Measurements from ENCODE around the gene ANGPTL2. TPM values are rescaled to one million over a fixed set of nuclear protein-coding genes. Genes with fewer than 3 reads are reported as not detected.
A peak's percentile ranks its signal among the peaks of the same experiment; 100 is the strongest.

Gene ANGPTL2
- total RNA-seq, 1 donor from 2014 or later, result 2.1 TPM

GRCh38 chr9:127074561-127075548 lies 47.6 kb downstream of the ANGPTL2 start:
- ATAC-seq, result peak; percentile 62

DNA sequence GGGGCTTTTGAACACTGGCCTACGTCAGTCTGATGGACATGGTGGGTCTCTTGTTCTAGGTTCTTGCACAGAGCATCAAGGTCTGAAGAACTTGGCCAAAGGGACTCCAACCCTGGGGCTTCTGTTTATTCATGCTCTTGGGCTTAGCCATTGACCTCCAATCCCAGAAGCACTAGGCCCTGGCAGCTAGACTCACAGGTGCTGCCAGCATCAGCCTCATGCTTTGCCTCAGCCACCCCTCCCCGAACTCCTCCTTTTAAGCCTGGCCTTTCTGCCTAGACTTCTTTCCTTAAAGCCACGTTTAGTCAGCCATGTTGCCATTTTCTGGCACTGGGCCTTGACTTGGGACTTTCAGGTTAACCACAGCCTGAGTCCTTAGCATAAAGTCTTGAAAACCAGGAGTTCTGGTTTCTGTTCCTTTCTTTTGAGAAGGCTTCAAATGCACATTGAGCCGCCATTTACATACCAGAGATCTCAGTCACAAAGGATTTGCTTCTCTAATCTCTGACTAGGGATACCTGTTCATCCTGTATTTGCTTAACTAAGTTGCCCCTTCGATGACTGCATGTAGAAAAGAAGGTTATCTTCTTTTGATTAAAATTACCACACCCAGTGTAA lies 54.7 kb downstream of the ANGPTL2 start:
- ATAC-seq, result peak; percentile 95

DNA sequence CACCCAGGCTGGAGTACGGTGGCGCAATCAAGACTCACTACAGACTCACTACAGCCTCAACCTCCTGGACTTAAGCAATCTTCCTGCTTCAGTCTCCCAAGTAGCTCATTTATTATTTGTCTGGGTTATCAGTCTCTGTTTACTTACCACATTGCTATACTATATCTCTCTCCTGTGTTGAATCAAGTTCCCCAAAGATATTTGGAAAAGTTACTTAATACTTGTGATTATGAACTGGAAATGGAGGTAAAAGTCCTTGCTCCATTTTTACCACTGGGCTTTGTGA lies 55.6 kb downstream of the ANGPTL2 start:
- no peak for ATAC-seq

GRCh38 chr9:127066060-127066850 lies 56.2 kb downstream of the ANGPTL2 start:
- ATAC-seq, result no peak

GRCh38 chr9:127065592-127065991 lies 56.8 kb downstream of the ANGPTL2 start:
- ATAC-seq, result no peak

DNA sequence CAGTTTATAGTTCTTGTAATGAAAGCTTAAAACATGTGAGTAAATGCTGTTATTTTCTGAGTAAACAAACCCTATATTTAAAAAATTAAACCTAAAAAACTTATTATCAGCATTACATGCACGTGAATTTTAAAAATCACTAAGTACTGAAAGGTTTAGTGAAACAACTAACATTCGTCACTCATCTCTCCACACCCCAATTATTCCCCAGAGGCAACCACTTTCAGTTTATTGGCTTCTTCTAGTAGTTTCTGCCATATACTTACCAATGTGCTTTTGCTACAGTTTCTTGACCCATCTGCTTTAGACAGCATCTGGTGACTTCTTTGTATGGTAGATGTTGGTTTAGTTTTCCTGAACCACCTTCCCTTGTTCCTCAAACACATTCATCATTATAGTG lies 58.1 kb downstream of the ANGPTL2 start:
- ATAC-seq, result no peak

DNA sequence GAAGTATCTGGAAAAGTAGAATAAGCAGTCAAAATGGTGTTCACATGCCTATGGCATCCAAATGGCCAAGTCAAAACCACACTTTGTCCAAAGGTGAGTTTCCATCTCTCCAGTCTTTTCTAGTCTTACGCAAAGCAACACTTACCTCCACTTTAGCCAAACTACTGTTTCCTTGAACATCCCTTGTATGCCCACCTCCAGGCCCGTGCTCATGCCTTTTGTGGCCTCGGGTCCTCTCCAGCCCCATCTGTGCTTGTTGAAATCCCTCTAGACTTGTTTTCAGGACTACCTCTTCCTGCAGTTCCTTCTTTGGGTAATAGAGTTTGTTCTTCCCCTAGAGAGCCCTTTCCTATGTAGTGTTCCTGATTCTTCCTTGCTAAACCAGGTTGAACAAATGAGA lies 61.0 kb downstream of the ANGPTL2 start:
- no peak for ATAC-seq

DNA sequence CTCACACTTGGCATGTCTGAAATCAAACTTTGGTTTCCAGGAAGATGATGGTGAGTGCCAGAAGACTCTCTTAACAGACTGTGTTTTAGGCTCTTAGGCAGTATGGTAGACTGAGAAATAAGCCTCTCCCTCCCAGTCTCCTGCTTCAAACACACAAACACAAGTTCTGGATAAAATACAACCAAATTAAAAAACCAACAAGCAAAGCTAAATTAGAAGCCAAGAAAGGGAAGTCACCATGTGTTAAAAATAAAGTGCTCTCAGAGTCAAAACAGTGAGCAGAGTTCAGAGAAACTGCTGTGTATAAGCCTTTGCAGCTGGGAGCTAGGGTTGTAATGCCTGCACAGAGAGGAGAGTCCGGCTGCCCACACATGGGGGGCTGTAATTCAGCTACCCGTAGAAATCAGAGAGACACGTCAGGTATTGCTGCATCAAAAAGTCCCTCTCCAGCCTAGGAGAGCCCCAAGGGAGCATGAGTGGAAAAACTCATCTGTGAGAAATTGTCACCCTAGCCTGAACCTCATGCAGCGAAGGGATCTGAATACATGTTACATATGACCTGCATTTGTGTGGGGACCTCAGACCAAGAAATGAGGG lies 62.6 kb downstream of the ANGPTL2 start:
- no peak for ATAC-seq

GRCh38 chr9:127059030-127059429 lies 63.4 kb downstream of the ANGPTL2 start:
- no peak for ATAC-seq

DNA sequence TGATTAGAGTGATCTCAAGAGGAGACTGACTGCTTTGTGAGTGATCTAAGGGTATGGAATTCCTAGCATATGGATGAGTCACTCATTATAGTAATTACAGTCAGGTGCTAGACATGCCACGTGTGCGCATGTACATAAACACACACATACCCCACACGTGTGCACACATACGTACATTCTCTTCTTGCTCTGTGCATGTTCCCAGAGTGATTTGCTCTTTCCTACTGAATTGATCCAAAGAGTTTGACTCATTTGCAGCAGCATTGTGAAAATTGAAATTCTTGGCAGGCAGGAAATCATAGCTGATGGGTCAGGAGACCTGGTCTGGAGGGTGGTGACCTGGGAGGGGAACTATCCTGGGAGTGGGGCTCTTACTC lies 63.8 kb downstream of the ANGPTL2 start:
- ATAC-seq, result peak; percentile 76

- no peak for ATAC-seq
Observed at GRCh38 chr9:127058011-127058644, 64.3 kb downstream of the ANGPTL2 start.

DNA sequence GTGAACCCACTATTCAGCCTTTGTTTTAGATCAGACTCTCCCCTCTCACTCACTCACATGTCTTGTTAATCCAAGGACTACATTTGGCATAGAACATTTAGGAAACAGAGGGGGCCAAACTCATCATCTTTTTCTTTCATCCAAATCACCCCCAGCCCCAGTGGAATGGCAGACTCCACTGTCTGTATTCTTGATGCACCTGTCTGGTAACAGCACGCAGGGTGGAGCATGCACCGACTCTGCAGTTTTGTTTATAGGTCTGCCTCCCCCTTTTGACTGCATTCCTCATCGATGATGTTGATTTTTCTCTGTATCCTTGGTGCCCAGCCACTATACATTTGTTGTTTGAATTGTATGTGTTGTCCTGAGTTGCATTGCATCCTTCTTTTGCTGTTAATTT lies 66.0 kb downstream of the ANGPTL2 start:
- ATAC-seq, result no peak

DNA sequence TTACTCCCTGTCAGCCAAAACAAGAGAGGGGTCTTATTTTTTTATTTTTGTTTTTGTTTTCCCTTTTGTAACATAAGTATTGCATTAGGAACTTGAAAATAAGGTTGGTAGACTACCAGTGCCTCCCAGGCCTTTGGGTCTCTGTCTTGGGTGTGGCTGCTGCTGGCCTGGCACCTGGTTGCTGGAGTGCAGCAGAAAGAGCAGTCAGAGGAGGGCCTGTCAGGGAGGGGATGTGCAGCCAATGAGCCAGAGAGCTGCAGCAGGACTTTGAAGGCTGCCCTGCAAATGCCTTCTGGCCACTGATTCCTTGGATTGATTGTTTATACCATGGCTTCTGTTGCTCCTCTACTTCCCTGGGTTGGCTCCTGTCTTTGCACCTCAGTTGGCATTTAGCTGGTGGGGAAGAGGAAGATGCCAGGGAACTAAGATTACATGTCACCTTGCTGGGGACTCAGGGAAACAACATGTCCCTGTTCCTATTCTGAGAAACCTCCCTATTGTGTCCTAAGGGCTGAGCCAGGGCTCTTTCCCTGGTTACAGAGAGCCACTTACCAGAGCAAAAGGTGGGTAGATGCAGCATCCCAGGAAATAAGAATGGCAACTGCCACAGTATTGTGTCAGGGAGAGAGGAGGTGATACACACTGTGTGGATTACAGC lies 66.6 kb downstream of the ANGPTL2 start:
- no peak for ATAC-seq

DNA sequence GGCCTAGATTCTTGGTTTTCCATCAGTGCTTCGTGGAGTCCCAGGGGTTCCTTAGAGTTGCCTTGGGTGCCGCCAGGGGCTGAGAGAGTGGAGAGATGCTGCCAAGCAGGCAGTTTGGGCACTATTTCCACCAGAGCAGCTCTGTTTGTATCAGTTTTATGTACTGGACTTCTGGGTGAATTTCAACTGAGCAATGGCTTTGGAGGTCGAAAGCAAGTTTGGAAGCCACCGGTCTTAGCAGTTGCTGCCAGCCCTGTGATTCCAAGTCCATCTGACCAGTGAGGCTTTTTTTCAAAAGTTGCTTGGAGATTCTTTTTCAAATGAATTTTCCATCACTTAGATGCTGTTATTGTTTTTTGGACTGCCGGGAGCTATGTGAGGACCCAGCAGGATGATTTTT lies 68.5 kb downstream of the ANGPTL2 start:
- no peak for ATAC-seq

GRCh38 chr9:127053057-127053821 lies 69.2 kb downstream of the ANGPTL2 start:
- ATAC-seq, result no peak

DNA sequence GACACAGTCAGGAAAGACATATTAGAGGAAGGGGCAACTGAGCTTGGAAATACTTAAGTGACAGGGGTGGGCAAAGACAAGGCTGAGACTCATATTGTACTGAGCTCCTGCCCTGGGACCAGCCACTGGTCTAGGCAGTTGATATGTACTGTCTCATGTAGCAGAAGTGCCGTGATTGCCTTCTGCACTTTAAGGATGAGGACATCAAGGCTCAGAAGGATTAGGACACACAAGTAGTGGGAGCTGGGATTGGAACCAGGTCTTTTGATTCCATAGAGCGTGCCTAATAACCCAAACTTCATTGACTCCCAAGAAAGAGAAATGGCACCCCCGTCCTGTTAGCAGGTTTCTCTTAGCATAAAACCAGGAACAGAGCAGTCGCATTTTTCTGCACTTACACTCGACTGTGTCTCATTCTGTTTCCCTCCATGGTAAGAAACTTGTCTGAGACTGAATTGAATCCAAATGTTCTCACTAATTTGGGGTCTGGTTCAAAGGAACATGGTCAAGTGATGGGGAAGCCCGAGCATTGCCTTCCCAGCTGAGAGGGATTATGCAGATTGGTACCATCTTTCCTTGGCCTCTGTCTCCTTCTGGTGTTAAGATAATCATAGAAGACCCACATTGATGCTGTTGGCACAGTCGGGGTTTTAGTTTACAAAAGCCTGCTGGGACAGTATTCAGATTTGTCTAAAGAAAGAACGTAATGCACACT lies 70.4 kb downstream of the ANGPTL2 start:
- no peak for ATAC-seq

- no peak for ATAC-seq
Observed at GRCh38 chr9:127050591-127051001, 71.8 kb downstream of the ANGPTL2 start.

- no peak for ATAC-seq
Observed at GRCh38 chr9:127050152-127050551, 72.3 kb downstream of the ANGPTL2 start.

- ATAC-seq, result no peak
Observed at GRCh38 chr9:127049581-127049980, 72.9 kb downstream of the ANGPTL2 start.

- ATAC-seq, result peak; percentile 96
Observed at GRCh38 chr9:127049044-127049443, 73.4 kb downstream of the ANGPTL2 start.

All from esophagus mucosa (tissue), 1 donor.